AG08395 (cell line): Measurements from ENCODE around the gene NAT14.

Experiments used
- DNase-seq: peaks from one replicate; pipeline ENCODE4 v3.0.0; 2012; ENCODE audit warnings: mixed read lengths, low spot score

NAT14 gene

GRCh38 chr19:55453511-55454260, 31.3 kb upstream of the NAT14 start:
- DNase-seq: no peak

DNA sequence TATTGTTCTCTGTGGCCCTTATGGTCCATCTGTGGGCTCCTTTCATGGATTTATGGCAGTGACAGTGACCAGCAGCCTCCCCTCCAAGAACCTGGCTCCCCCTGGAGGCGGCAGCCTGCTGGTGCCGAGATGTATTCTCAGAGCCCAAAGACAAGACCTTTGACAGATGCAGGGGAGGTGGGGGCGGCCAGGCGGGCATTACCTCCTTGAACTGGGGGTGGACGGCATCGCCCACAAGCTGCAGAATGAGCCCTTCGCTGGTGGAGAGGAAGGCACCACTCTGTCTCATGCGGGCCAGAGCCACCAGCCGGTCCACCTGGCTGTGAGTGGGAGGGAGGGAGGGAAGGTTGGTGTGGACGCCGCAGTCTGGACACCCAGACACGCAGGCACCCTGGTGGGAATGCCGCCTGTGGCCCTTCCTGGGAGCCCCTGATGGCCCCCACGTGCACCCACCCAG, 30.2 kb upstream of the NAT14 start:
- peak; percentile 68 for DNase-seq

GRCh38 chr19:55455576-55456235, 29.3 kb upstream of the NAT14 start:
- DNase-seq: no peak

GRCh38 chr19:55456347-55456746, 28.6 kb upstream of the NAT14 start:
- no peak for DNase-seq

DNA sequence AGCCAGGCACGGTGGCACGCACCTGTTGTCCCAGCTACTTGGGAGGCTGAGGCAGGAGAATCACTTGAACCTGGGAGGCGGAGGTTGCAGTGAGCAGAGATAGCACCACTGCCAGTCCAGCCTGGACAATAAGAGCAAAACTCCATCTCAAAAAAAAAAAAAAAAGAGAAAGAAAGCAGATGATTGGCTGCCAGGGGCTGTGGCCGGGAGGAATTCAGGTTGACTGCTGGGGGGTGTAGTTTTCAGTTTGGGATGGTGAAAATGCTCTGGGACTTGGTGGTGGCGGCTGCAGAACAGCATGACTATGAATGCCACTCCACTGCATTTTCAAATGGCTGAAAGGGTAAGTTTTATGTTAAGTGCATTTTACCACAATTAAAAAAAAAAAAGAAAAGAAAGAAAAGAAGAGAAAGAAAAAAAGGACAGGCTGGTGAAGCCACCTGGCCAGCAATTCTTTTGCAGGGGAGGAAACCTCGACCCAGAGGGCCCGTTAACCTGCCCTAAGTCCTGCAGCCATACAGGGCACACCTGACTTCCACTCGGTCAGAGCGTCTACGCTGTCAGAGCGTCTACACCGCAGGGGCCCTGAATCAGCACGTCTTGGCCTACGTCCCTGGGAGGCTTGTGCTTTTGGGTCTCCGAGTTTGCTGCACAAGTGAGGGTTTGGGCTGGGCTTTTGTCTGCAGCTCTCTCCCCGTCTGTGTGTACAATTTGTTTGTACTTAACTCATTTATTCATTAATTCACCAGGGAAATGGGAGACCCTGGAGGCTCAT, 27.1 kb upstream of the NAT14 start:
- DNase-seq: no peak

DNA sequence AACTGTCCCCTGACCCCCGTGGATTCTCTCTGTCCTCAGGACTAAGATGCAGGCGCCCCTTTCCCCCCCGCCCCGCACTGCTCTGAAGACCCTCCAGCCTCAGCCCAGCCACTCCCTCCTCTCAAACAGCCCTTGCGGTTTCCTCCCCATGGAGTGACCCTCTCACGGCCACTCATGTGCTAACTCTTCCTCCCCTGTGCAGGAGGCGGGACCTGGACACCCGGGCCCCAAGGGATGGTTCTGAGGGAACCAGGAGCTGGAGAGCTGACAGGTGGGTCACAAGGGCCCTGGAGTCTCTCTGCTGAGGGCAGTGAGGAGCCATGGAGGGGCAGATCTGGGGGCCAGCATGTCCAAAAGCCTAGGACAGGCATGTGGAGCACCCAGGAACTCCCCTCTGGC, 25.4 kb upstream of the NAT14 start:
- no peak for DNase-seq

DNA sequence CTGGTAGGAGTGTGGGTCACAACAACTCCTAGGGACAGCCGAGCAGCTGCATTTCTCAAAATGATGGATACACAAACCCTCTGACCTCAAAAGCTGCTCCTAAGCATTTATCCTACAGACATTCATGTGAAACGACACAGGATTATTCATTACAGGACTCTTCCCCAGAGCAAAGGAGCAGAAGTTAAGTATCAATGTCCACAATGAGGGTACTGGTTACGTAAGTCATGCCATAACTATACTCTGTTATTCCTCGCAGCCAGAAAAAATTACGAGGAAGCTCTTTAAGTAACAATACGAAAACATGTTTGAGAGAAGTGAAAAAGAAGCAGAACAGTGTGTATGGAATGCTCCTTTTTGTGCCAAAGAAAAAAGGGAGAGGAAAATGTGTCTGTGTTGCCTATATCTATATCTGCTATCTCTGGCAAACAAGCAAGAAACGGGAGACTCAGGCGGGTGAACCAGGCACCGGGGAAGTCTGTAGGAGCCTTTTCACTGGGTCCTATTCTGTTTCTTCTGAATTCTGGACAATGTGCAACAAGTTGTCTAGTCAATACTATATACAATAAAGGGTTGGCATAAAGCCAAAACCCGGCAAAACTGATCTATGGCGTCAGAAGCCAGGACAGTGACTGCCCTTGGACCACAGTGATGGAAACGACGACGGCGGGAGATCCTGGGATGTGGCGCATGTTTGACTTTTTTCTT, 24.9 kb upstream of the NAT14 start:
- DNase-seq: no peak

GRCh38 chr19:55460670-55461258, 24.2 kb upstream of the NAT14 start:
- peak; percentile 91 for DNase-seq

DNA sequence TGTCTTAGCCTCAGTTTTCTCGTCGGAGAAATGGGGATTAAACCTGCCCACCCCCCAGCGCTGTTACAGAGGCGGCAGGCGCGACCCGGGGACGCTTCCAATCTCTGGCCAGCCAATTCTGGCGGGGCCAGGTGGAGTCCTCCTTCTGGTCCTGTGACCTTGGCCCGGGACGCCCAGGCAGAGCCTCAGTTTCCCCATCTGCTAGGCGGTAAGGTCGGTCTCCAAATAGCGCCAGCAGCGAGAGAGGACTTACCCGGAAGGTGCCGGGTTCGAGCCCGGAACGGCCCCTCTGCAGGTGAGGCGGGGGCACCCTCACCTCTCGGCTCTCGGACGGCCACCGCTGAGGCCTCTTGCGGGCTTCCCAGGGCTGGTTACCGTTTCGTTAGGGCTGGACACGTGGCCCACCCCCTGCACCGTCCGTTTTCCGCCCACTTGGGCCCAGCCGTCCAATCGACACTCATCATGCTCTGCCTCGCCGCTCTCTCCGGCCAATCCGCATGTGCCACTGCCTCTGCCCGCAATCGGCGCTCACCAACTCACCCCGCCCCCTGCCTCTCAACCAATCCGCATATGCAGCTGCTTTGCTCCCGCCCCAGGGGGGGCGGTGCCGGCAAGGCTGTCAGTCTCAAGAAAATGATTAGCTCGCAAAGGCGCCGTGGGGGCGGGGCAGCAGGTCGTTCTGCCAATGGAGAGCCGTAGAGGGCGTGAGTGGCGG, 23.6 kb upstream of the NAT14 start, which contains the start of gene ISOC2:
Gene ISOC2, minus strand, starts transcription at position 384 of the 715 bp plus-strand sequence. CDS start 5,156 bp downstream, outside the sequence.
- DNase-seq: peak; percentile 99

GRCh38 chr19:55461974-55462626, 22.9 kb upstream of the NAT14 start:
- peak; percentile 45 for DNase-seq

- DNase-seq: no peak
Measured at GRCh38 chr19:55462722-55463121, 22.3 kb upstream of the NAT14 start.

DNA sequence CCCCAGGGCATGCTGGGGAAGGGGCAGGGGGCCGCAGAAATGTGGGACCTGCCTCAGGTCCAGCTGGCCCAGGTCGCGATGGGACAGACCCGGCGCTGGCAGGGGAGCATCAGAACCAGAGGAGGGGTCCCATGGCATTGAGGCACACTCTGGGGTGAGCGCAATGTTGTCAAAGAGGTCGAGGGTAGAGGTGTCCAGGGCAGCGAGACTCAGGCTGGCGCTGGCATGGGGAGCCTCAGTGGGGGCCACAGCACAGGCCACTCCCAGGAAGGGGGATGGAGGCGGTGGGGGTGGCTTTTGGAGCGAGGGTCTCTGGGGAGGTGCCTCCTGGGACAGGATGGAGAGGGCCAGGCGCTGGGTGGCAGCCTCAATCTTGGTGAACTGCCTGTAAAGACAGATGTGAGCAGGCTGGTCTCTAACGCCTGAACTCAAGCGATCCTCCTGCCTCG, 21.4 kb upstream of the NAT14 start:
- DNase-seq: no peak

DNA sequence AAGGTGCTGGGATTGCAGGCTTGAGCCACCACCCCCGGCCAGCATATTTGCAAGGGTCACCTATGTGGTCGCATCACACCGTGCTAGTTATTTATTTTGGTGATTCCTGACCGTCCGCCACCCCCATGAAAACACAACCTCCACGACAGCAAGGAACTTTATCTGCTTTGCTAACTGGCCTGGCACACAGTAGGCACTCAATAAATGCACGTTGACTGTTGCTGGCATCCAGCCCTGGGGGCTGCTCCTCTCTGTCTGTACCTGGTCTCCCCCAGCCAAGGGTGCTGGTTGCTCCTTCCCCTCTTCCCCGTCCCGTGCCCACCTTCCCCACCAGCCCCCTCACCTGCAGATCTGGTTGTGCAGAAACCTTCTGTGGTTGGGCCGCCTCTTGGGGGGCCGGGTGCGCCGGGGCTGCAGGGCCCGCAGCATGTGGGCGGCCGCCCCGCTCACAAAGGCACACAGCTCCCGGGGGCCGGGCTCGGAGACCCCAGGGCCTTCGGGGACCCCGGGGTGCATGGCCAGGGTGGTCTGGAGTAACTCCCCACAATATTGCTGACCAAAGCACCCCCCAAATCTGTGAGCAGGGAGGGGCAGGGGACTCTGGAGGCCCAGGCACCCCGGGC, 20.8 kb upstream of the NAT14 start:
- DNase-seq: no peak

DNA sequence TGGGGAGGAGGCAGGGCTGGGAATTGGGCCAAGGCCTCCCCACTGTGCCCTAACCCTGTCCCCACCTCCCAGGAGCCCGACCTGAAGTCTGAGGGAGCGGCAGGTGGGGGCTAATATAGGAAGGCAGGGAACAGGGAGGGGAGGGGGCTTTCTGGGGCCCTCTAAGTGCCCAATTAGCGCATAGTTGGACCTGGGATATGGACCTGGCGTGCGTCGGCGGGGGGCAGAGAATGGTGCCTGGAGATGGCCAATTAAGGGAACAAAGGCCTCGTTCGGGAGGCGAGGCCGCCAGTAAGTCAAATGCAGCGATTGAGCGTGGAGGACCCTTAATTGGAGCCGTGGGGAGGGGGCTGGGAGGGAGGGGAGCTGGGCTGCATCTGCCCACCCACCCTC, 20.3 kb upstream of the NAT14 start, which contains the start of gene C19orf85:
Gene C19orf85, minus strand, starts transcription at position 90 of the 393 bp plus-strand sequence. CDS start 197 bp downstream, outside the sequence.
- no peak for DNase-seq

GRCh38 chr19:55465460-55466240, 19.3 kb upstream of the NAT14 start:
- no peak for DNase-seq

GRCh38 chr19:55466241-55466614, 18.8 kb upstream of the NAT14 start:
- DNase-seq: no peak

GRCh38 chr19:55467236-55468053, 17.5 kb upstream of the NAT14 start:
- DNase-seq: peak; percentile 84

GRCh38 chr19:55468054-55468393, 17.0 kb upstream of the NAT14 start:
- DNase-seq: no peak
